PC-3 (cell line): Measurements from ENCODE around the gene BRAT1. TPM values are rescaled to one million over a fixed set of nuclear protein-coding genes. Genes with fewer than 3 reads are reported as not detected.
A peak's percentile ranks its signal among the peaks of the same experiment; 100 is the strongest.

Experiments used
- ATAC-seq: fragments of 200-7000 bp; cut with Tn5 transposase; 2 replicates; pipeline ENCODE4 v1.9.1; 2020; ENCODE audit warnings: mild to moderate bottlenecking, moderate library complexity
- BruUV-seq: library from RNA; stranded (reverse); fragments of 400-500 nt; replicated peaks from 2 replicates; lab custom pipeline; 2021; lab: Mats Ljungman, UMichigan
- CTCF ChIA-PET: fragments of 300-600 bp; sonication (Branson Sonifier 250); formaldehyde crosslinking; loops from one replicate; lab custom pipeline; 2022; ENCODE audit warnings: antibody characterized with exemption; lab: Charles Lee
- POLR2A ChIA-PET: fragments of 300-600 bp; sonication (Branson Sonifier 250); formaldehyde crosslinking; loops from one replicate; lab custom pipeline; 2022; ENCODE audit warnings: antibody characterized with exemption; ENCODE audit not compliant: unreplicated experiment; lab: Charles Lee
- DNase-seq: peaks from one replicate; pipeline ENCODE4 v3.0.0-alpha.2; 2015
- H2AFZ ChIP-seq: fragments of 300-600 bp; sonication (generic); 2 replicates; pipeline ENCODE4 v1.6.0; 2016; ENCODE audit warnings: antibody characterized with exemption, low read length
- H3F3A ChIP-seq: fragments of 300-600 bp; sonication (generic); one replicate; pipeline ENCODE4 v1.6.0; 2017; ENCODE audit warnings: antibody characterized with exemption, low read length, control low read depth, mild to moderate bottlenecking; ENCODE audit not compliant: unreplicated experiment
- H3K27ac ChIP-seq: fragments of 300-600 bp; sonication (generic); 2 replicates; pipeline ENCODE4 v1.5.1; 2016; ENCODE audit warnings: mild to moderate bottlenecking, low read length
- H3K27me3 ChIP-seq: fragments of 300-600 bp; sonication (generic); 2 replicates; pipeline ENCODE4 v1.6.1; 2016; ENCODE audit warnings: low read length, mixed read lengths
- H3K36me3 ChIP-seq: fragments of 300-600 bp; sonication (generic); 2 replicates; pipeline ENCODE4 v1.6.1; 2016; ENCODE audit warnings: low read depth, mixed run types, low read length, mixed read lengths
- H3K4me1 ChIP-seq: fragments of 300-600 bp; sonication (generic); 2 replicates; pipeline ENCODE4 v1.5.1; 2016; ENCODE audit warnings: low read length; ENCODE audit not compliant: insufficient read depth
- H3K4me2 ChIP-seq: fragments of 300-600 bp; sonication (generic); 2 replicates; pipeline ENCODE4 v1.6.0; 2016; ENCODE audit warnings: low read length
- H3K4me3 ChIP-seq: fragments of 300-600 bp; sonication (generic); 2 replicates; pipeline ENCODE4 v1.5.1; 2016; ENCODE audit warnings: mild to moderate bottlenecking, low read length, mixed read lengths
- H3K79me2 ChIP-seq: fragments of 300-600 bp; sonication (generic); 2 replicates; pipeline ENCODE4 v1.6.1; 2017; ENCODE audit warnings: low read length, mixed read lengths
- H3K9ac ChIP-seq: fragments of 300-600 bp; sonication (generic); 2 replicates; pipeline ENCODE4 v1.6.0; 2016; ENCODE audit warnings: mild to moderate bottlenecking, low read length
- H3K9me2 ChIP-seq: fragments of 300-600 bp; sonication (generic); replicated peaks from 2 replicates; pipeline ENCODE4 v1.6.1; 2016; ENCODE audit warnings: mixed run types, low read length, mixed read lengths
- H3K9me3 ChIP-seq: fragments of 300-600 bp; sonication (generic); 2 replicates; pipeline ENCODE4 v1.6.1; 2016; ENCODE audit warnings: low read length, mixed read lengths
- H4K20me1 ChIP-seq: fragments of 300-600 bp; sonication (generic); 2 replicates; pipeline ENCODE4 v1.6.1; 2016; ENCODE audit warnings: low read length, mixed read lengths
- CTCF ChIP-seq: fragments of 300-600 bp; sonication (generic); conservative IDR thresholded peaks from 2 replicates; pipeline ENCODE4 v1.5.1; 2017; ENCODE audit warnings: antibody characterized with exemption, low read depth, mild to moderate bottlenecking, low read length
- EZH2 ChIP-seq: fragments of 300-600 bp; sonication (generic); IDR thresholded peaks from one replicate; pipeline ENCODE4 v1.6.1; 2017; ENCODE audit warnings: antibody characterized with exemption, mild to moderate bottlenecking, low read length; ENCODE audit not compliant: unreplicated experiment
- EZH2phosphoT487 ChIP-seq: fragments of 300-600 bp; sonication (generic); IDR thresholded peaks from 2 replicates; pipeline ENCODE4 v1.6.1; 2018; ENCODE audit warnings: mild to moderate bottlenecking, antibody characterized with exemption, low read length, borderline replicate concordance
- intact Hi-C: fragments of 100-400 bp; cut with micrococcal nuclease; formaldehyde crosslinking; loops from 2 replicates; pipeline ENCODE4 v1.9.0; 2023
- total RNA-seq: library from RNA; depleted of rRNA; stranded (reverse); fragments of >200 nt; gene quantifications from 2 replicates; pipeline ENCODE4 v1.2.3, GENCODE V29; 2014

BRAT1 gene
- total RNA-seq, 1 experiment from 2014 or later: 65.2 TPM

- no TSS peak for BruUV-seq
- Histone ChIP-seq H3K27me3 (no peaks in the 10 kb centered on the region), H3K79me2 (no peaks in the 10 kb centered on the region), H3K9me3 (no peaks in the 10 kb centered on the region), H3F3A (no peaks in the 10 kb centered on the region), H3K4me1 (peaks cover 17% of the 10 kb centered on the region), H3K36me3 (no peaks in the 10 kb centered on the region), H3K4me2 (no peak overlapping the region), H3K27ac (no peak overlapping the region), H3K4me3 (no peak overlapping the region), H3K9ac (no peak overlapping the region), H2AFZ (no peak overlapping the region), H3K9me2 (no peaks in the 10 kb centered on the region), H4K20me1 (no peaks in the 10 kb centered on the region)
- no peak for DNase-seq
- ChIA-PET POLR2A (no interaction called here), CTCF (no interaction called here)
- intact Hi-C loops: no loop called here
- no peak for ATAC-seq
- no peak for TF ChIP-seq EZH2phosphoT487
- TF ChIP-seq EZH2: no peak
- TF ChIP-seq CTCF: no peak
Observed at GRCh38 chr7:2568521-2569223, 13.3 kb upstream of the BRAT1 start.

DNA sequence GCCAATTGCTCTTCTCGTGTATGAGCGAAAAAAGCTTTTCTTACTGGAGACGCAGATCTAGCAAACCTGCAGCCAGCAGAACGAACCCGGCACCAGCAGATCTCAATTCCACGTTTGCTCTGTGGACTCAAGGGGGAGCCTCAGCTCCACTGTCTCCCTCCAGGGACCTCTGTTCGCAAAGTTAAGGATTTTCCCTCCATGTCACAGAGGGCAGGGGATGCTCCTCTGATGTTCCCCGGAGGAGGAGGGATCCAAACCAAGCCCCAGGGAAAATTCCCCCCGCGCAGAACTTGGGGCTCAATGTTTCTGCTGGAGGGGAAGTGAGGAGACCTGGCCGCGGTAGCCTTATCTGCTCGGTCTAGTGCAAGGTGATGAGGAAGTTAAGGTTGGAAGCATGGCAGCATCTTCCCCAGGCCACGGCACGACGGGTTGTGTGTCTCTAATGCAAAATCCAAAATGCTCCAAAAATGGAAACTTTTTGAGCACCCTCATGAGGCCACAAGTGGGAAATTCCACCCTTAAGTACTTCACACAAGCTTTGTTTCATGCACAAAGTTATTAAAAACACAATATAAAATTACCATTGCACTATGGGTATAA, 12.5 kb upstream of the BRAT1 start:
- H4K20me1 ChIP-seq: no peaks in the 10 kb centered on the region
- 0 out of 2 replicates have a peak, but pooled peaks cover 6% of the 10 kb centered on the region for H3K79me2 ChIP-seq
- H3K4me3 ChIP-seq: no peak overlapping the region
- no peak overlapping the region for H3K4me2 ChIP-seq
- no peaks in the 10 kb centered on the region for H3K36me3 ChIP-seq
- ChIA-PET CTCF (no interaction called here), POLR2A (no interaction called here)
- DNase-seq: no peak
- ATAC-seq: no peak
- no peak overlapping the region for H3K9ac ChIP-seq
- TF ChIP-seq EZH2phosphoT487 (no peak), EZH2 (no peak), CTCF (peak; percentile 46; the same call in 1 of the 2 replicates)
- H3K27me3 ChIP-seq: no peaks in the 10 kb centered on the region
- no peaks in the 10 kb centered on the region for H3F3A ChIP-seq
- no peaks in the 10 kb centered on the region for H3K9me2 ChIP-seq
- no peak overlapping the region for H2AFZ ChIP-seq
- no peaks in the 10 kb centered on the region for H3K9me3 ChIP-seq
- BruUV-seq: no TSS peak
- H3K4me1 ChIP-seq: peaks cover 14% of the 10 kb centered on the region
- intact Hi-C loops: no loop called here
- H3K27ac ChIP-seq: no peak overlapping the region
